ENCODE data around the gene CD151.

The CD151 gene

GRCh38 chr11:866481-866880 lies 33.7 kb downstream of the CD151 start:
- TF ChIP-seq TAF1 (IDR thresholded peaks at IDR 0.05; ENCODE audit: borderline replicate concordance, low read depth, low read length) = no peak
- no peak for TF ChIP-seq POLR2AphosphoS5 (IDR thresholded peaks at IDR 0.05; ENCODE audit: low read depth, low read length)
- DNase-seq (ENCODE audit: insufficient read length) = no peak
- no peak for FAIRE-seq

GRCh38 chr11:867856-868358 lies 35.2 kb downstream of the CD151 start:
- no peak for FAIRE-seq
- no peak for TF ChIP-seq POLR2A (IDR thresholded peaks at IDR 0.05; ENCODE audit: low read depth, low read length)
- TF ChIP-seq POLR2AphosphoS5 (IDR thresholded peaks at IDR 0.05; ENCODE audit: low read depth, low read length) = no peak
- no peak for TF ChIP-seq TAF1 (IDR thresholded peaks at IDR 0.05; ENCODE audit: borderline replicate concordance, low read depth, low read length)
- no peak for DNase-seq (ENCODE audit: insufficient read length)

GRCh38 chr11:868394-868793 lies 35.6 kb downstream of the CD151 start:
- FAIRE-seq (no peak), DNase-seq (ENCODE audit: insufficient read length) (no peak)
- TF ChIP-seq POLR2AphosphoS5 (IDR thresholded peaks at IDR 0.05; ENCODE audit: low read depth, low read length) = no peak
- no peak for TF ChIP-seq POLR2A (IDR thresholded peaks at IDR 0.05; ENCODE audit: low read depth, low read length)
- TF ChIP-seq TAF1 (IDR thresholded peaks at IDR 0.05; ENCODE audit: borderline replicate concordance, low read depth, low read length) = no peak

- TF ChIP-seq POLR2A (IDR thresholded peaks at IDR 0.05; ENCODE audit: low read depth, low read length) (no peak), POLR2AphosphoS5 (IDR thresholded peaks at IDR 0.05; ENCODE audit: low read depth, low read length) (no peak), TAF1 (IDR thresholded peaks at IDR 0.05; ENCODE audit: borderline replicate concordance, low read depth, low read length) (no peak)
- FAIRE-seq (no peak), DNase-seq (ENCODE audit: insufficient read length) (no peak)
Observed at GRCh38 chr11:868802-869201, 36.0 kb downstream of the CD151 start.

DNA sequence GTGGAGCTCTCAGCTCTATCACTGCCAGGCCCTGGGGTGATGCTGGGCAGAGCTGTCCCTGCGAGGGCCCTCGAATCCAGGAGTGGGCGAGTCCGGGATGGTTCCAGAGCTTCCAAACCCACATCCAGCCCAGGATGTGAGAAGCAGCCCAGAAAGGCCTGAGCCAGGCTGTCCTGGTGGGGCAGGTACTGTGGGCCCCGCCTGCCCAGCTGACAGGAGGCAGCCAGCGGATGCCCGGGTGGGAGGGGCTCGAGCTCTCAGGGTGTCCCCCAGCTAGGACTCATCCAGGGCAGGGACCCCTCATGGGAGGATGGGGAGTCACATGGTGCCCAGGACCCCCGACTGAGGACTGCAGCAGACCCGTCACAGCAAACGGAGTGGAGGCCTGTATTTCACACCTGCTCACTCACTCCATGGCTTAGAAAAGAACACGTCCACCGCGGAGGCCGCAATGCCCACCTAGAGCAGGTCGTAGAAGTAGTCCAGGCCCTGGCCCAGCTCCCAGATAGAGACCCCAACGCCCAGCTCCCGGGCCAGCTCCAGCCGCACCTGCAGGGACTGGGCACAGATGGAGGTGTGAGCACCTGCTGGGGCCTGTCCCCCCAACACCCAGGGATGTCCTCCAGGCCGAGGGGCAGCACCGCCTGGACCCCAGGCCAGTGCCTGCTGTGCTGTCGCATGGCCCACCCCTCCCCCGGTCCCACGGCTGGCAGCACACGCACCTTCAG lies 36.8 kb downstream of the CD151 start:
- FAIRE-seq (no peak), DNase-seq (ENCODE audit: insufficient read length) (no peak)
- TF ChIP-seq POLR2A (IDR thresholded peaks at IDR 0.05; ENCODE audit: low read depth, low read length) (no peak), TAF1 (IDR thresholded peaks at IDR 0.05; ENCODE audit: borderline replicate concordance, low read depth, low read length) (no peak), POLR2AphosphoS5 (IDR thresholded peaks at IDR 0.05; ENCODE audit: low read depth, low read length) (no peak)

- no peak for DNase-seq (ENCODE audit: insufficient read length)
- no peak for FAIRE-seq
- TF ChIP-seq POLR2AphosphoS5 (IDR thresholded peaks at IDR 0.05; ENCODE audit: low read depth, low read length) (0 out of 2 replicates have a peak, but pooled peaks have one; percentile 6), TAF1 (IDR thresholded peaks at IDR 0.05; ENCODE audit: borderline replicate concordance, low read depth, low read length) (no peak), POLR2A (IDR thresholded peaks at IDR 0.05; ENCODE audit: low read depth, low read length) (no peak)
Observed at GRCh38 chr11:870127-870413, 37.3 kb downstream of the CD151 start.

GRCh38 chr11:870418-870817 lies 37.7 kb downstream of the CD151 start:
- DNase-seq (ENCODE audit: insufficient read length) (no peak), FAIRE-seq (no peak)
- TF ChIP-seq TAF1 (IDR thresholded peaks at IDR 0.05; ENCODE audit: borderline replicate concordance, low read depth, low read length) = no peak
- TF ChIP-seq POLR2A (IDR thresholded peaks at IDR 0.05; ENCODE audit: low read depth, low read length) = no peak
- no peak for TF ChIP-seq POLR2AphosphoS5 (IDR thresholded peaks at IDR 0.05; ENCODE audit: low read depth, low read length)

DNA sequence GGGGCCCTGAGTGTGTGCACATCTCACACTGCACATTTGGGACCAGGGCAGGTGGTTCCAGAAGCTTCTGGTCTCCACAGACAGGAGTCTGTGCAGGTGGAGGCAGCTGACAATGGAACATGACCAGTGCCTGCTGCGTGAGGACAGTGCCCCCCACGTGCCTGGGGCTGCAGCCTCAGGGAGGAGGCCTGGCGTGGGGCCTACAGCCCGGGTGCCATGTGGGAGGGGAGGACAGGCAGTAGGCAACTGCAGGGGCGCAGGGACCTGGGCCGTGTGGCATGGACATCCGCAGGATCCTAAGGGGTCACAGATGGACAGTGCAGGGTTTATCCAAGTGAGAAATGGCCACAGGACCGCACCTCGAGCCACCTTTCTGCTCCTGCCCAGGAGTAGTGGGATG lies 38.7 kb downstream of the CD151 start:
- no peak for DNase-seq (ENCODE audit: insufficient read length)
- no peak for FAIRE-seq
- TF ChIP-seq POLR2A (IDR thresholded peaks at IDR 0.05; ENCODE audit: low read depth, low read length) (no peak), POLR2AphosphoS5 (IDR thresholded peaks at IDR 0.05; ENCODE audit: low read depth, low read length) (no peak), TAF1 (IDR thresholded peaks at IDR 0.05; ENCODE audit: borderline replicate concordance, low read depth, low read length) (no peak)

GRCh38 chr11:872799-873198 lies 40.0 kb downstream of the CD151 start:
- FAIRE-seq = no peak
- no peak for DNase-seq (ENCODE audit: insufficient read length)
- TF ChIP-seq POLR2AphosphoS5 (IDR thresholded peaks at IDR 0.05; ENCODE audit: low read depth, low read length) (no peak), TAF1 (IDR thresholded peaks at IDR 0.05; ENCODE audit: borderline replicate concordance, low read depth, low read length) (no peak)

- TF ChIP-seq POLR2A (IDR thresholded peaks at IDR 0.05; ENCODE audit: low read depth, low read length) = no peak
- no peak for TF ChIP-seq POLR2AphosphoS5 (IDR thresholded peaks at IDR 0.05; ENCODE audit: low read depth, low read length)
- no peak for TF ChIP-seq TAF1 (IDR thresholded peaks at IDR 0.05; ENCODE audit: borderline replicate concordance, low read depth, low read length)
- no peak for DNase-seq (ENCODE audit: insufficient read length)
- FAIRE-seq = no peak
Observed at GRCh38 chr11:873706-874105, 41.0 kb downstream of the CD151 start.

- no peak for TF ChIP-seq POLR2A (IDR thresholded peaks at IDR 0.05; ENCODE audit: low read depth, low read length)
- no peak for TF ChIP-seq POLR2AphosphoS5 (IDR thresholded peaks at IDR 0.05; ENCODE audit: low read depth, low read length)
- TF ChIP-seq TAF1 (IDR thresholded peaks at IDR 0.05; ENCODE audit: borderline replicate concordance, low read depth, low read length) = no peak
- FAIRE-seq (no peak), DNase-seq (ENCODE audit: insufficient read length) (no peak)
Observed at GRCh38 chr11:875203-875602, 42.5 kb downstream of the CD151 start.

GRCh38 chr11:875769-876301 lies 43.1 kb downstream of the CD151 start:
- no peak for FAIRE-seq
- TF ChIP-seq POLR2AphosphoS5 (IDR thresholded peaks at IDR 0.05; ENCODE audit: low read depth, low read length) (no peak), POLR2A (IDR thresholded peaks at IDR 0.05; ENCODE audit: low read depth, low read length) (no peak), TAF1 (IDR thresholded peaks at IDR 0.05; ENCODE audit: borderline replicate concordance, low read depth, low read length) (no peak)

More at GRCh38 chr11:875769-876301, 43.1 kb downstream of the CD151 start:
- DNase-seq (ENCODE audit: insufficient read length) = no peak
